HEK293 (cell line): ENCODE data around the gene ATF2.

Experiments used
- CTCF ChIP-seq: fragments of 450-650 bp; formaldehyde crosslinking; IDR thresholded peaks from 2 replicates; pipeline ENCODE4 v1.5.1; 2016; ENCODE audit warnings: missing biosample characterization, missing genetic modification characterization
- TCF7L2 ChIP-seq: IDR thresholded peaks from 2 replicates; pipeline ENCODE4 v1.6.1; 2011; ENCODE audit warnings: low read depth, mild to moderate bottlenecking, inconsistent platforms, low read length, moderate library complexity, borderline replicate concordance
- ZFP3 ChIP-seq: fragments of 450-650 bp; formaldehyde crosslinking; IDR thresholded peaks from 2 replicates; pipeline ENCODE4 v1.5.1; 2016; ENCODE audit warnings: low read depth, missing biosample characterization, missing genetic modification characterization

GRCh38 chr2:175135862-175136261 is 32.1 kb downstream of the ATF2 start:
- TF ChIP-seq CTCF, result no peak
- TF ChIP-seq ZFP3 (tag by site-specific recombination), result no peak
- TF ChIP-seq TCF7L2, result no peak
